Measurements from ENCODE around the gene PSMD9. TPM values are rescaled to one million over a fixed set of nuclear protein-coding genes. Genes with fewer than 3 reads are reported as not detected.
A peak's percentile ranks its signal among the peaks of the same experiment; 100 is the strongest.

The PSMD9 gene
- total and polyA plus RNA-seq, 2 experiments from 2014 or later: 110 to 132 TPM

DNA sequence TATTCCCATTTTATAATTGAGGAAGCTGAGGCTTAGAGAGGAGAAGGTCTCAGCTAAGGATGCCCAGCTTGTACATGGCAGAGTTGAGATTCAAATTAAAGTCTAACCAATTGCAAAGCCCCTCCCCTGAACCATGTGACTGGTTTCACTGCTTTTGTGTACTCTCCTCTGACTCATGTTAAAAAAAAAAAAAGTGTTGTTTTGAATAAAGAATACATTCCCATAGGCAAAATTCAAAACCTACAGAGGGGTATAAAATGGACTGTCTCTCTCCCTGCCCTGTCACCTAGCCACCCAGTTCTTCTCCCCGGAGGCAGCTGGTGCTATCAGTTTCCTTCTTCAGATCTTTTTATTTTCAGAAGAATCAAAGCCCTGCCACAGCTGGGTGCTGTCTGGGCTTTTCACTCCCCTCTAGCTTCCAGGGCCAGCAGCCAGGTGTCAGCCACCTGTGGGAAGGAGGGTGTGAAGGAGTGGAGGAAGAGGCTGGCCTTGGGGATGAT, 5.4 kb downstream of the PSMD9 start:
- Histone ChIP-seq H3K27ac (no peak overlapping the region), H3K4me1 (ENCODE audit: low read depth) (no peaks in the 10 kb centered on the region), H3K9me3 (ENCODE audit: low read depth) (no peaks in the 10 kb centered on the region), H3K4me3 (no peak overlapping the region), H3K27me3 (no peaks in the 10 kb centered on the region), H3K36me3 (peaks cover 7% of the 10 kb centered on the region)
- peak in 1 of 2 donors; percentile 72 for DNase-seq (ENCODE audit: low read depth in 1 of 2, low spot score in 1 of 2)
- TF ChIP-seq, protein P1, sequence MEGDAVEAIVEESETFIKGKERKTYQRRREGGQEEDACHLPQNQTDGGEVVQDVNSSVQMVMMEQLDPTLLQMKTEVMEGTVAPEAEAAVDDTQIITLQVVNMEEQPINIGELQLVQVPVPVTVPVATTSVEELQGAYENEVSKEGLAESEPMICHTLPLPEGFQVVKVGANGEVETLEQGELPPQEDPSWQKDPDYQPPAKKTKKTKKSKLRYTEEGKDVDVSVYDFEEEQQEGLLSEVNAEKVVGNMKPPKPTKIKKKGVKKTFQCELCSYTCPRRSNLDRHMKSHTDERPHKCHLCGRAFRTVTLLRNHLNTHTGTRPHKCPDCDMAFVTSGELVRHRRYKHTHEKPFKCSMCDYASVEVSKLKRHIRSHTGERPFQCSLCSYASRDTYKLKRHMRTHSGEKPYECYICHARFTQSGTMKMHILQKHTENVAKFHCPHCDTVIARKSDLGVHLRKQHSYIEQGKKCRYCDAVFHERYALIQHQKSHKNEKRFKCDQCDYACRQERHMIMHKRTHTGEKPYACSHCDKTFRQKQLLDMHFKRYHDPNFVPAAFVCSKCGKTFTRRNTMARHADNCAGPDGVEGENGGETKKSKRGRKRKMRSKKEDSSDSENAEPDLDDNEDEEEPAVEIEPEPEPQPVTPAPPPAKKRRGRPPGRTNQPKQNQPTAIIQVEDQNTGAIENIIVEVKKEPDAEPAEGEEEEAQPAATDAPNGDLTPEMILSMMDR (IDR thresholded peaks at IDR 0.05; ENCODE audit: low read depth, low read length): no peak

DNA sequence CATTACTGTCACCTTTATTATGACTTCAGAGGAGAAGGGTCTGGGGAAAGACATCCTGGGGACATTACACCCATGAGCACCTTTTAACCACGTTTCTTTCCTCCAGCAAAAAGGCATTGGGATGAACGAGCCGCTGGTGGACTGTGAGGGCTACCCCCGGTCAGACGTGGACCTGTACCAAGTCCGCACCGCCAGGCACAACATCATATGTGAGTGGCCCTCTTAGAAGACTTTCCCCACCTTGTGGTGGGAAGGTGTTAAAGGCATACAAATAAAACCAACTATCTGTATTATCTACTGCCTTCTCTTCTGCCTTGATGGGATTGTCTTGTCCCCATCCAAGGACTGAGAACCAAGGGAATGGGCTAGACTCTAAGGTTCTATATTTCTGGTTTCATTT, 6.0 kb downstream of the PSMD9 start:
- Histone ChIP-seq H3K4me1 (ENCODE audit: low read depth) (no peaks in the 10 kb centered on the region), H3K4me3 (no peak overlapping the region), H3K9me3 (ENCODE audit: low read depth) (no peaks in the 10 kb centered on the region), H3K27me3 (no peaks in the 10 kb centered on the region), H3K36me3 (peaks cover 10% of the 10 kb centered on the region), H3K27ac (no peak overlapping the region)
- TF ChIP-seq, protein P1 (IDR thresholded peaks at IDR 0.05; ENCODE audit: low read depth, low read length): peak; percentile 21
- peak; percentile 23 to 54 for DNase-seq (ENCODE audit: low read depth in 1 of 2, low spot score in 1 of 2)

DNA sequence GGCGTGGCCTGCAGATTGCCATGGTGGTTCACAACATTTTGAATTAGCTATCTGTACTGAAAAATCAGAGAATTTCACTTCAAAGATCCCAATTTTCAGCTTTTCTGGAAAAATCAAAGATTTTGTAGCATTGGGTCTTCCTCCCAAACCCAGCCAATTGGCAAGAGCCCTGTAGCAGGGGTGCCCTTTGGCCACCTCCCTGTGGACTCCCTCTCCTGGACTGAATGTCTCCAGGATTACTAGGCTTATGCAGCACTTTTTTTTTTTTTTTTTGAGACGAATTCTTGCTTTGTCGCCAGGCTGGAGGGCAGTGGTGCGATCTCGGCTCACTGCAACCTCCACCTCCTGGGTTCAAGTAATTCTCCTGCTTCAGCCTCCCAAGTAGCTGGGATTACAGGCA, 9.7 kb downstream of the PSMD9 start:
- Histone ChIP-seq H3K27me3 (no peaks in the 10 kb centered on the region), H3K4me1 (ENCODE audit: low read depth) (no peaks in the 10 kb centered on the region), H3K4me3 (no peak overlapping the region), H3K9me3 (ENCODE audit: low read depth) (no peaks in the 10 kb centered on the region), H3K36me3 (peaks cover 28% of the 10 kb centered on the region), H3K27ac (no peak overlapping the region)
- no peak for DNase-seq (ENCODE audit: low read depth in 1 of 2, low spot score in 1 of 2)
- TF ChIP-seq, protein P1 (IDR thresholded peaks at IDR 0.05; ENCODE audit: low read depth, low read length): no peak

DNA sequence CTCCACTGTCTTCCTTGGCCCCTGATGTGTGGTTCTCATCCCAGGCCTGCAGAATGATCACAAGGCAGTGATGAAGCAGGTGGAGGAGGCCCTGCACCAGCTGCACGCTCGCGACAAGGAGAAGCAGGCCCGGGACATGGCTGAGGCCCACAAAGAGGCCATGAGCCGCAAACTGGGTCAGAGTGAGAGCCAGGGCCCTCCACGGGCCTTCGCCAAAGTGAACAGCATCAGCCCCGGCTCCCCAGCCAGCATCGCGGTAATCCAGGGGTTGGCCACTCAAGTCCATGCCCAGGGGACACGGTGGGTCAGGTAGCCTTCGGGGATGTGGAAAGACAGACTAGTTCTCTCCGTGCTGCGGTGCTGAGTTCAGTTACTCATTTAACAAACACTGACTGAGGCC, 11.0 kb downstream of the PSMD9 start:
- no peak for DNase-seq (ENCODE audit: low read depth in 1 of 2, low spot score in 1 of 2)
- no peaks in the 10 kb centered on the region for H3K4me1 ChIP-seq (ENCODE audit: low read depth)
- no peak overlapping the region for H3K27ac ChIP-seq
- H3K27me3 ChIP-seq: no peaks in the 10 kb centered on the region
- no peak overlapping the region for H3K4me3 ChIP-seq
- no peaks in the 10 kb centered on the region for H3K9me3 ChIP-seq (ENCODE audit: low read depth)
- H3K36me3 ChIP-seq: peaks cover 29% of the 10 kb centered on the region
- TF ChIP-seq, protein P1 (IDR thresholded peaks at IDR 0.05; ENCODE audit: low read depth, low read length): no peak

DNA sequence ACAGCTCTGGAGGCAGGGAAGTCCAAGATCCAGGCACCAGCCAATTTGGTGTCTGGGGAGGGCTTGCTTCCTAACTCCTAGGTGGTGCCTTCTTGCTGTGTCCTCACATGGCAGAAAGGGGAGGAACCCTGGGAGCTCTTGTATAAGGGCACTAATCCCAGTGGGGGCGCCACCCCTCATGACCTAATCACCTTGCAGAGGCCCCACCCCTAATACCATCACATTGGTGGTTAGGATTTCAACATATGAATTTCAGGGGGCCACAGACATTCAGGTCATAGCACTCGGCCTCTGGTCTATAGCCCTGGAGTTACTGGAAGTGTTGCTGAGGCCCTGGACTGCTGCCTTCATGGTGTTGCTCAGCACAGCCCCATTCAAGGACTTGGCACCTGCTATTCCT, 14.6 kb downstream of the PSMD9 start:
- Histone ChIP-seq H3K27ac (no peak overlapping the region), H3K4me3 (no peak overlapping the region), H3K36me3 (peaks cover 22% of the 10 kb centered on the region), H3K9me3 (ENCODE audit: low read depth) (no peaks in the 10 kb centered on the region), H3K4me1 (ENCODE audit: low read depth) (no peaks in the 10 kb centered on the region), H3K27me3 (no peaks in the 10 kb centered on the region)
- no peak for DNase-seq (ENCODE audit: low read depth in 1 of 2, low spot score in 1 of 2)
- TF ChIP-seq, protein P1 (IDR thresholded peaks at IDR 0.05; ENCODE audit: low read depth, low read length): no peak

DNA sequence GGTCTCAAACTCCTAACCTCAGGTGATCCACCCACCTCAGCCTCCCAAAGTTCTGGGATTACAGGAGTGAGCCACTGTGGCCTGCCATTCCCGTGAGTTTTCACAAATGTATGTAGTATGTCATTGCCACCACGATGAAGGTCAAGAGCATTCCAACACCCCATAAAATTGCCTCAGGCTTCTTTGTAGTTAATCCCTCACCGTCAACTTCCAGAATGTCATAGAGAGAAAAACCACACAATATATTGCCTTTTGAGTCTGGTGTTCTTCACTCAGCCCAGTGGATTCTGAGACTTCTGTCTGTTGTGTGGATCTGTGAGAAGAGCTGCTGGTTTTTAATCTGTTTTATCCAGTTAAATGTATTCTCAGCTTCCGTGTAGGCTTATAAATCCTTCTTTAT, 17.2 kb downstream of the PSMD9 start:
- TF ChIP-seq, protein P1 (IDR thresholded peaks at IDR 0.05; ENCODE audit: low read depth, low read length): no peak

More for the DNA sequence above, 17.2 kb downstream of the PSMD9 start:
- Histone ChIP-seq H3K9me3 (ENCODE audit: low read depth) (no peaks in the 10 kb centered on the region), H3K4me1 (ENCODE audit: low read depth) (no peaks in the 10 kb centered on the region), H3K36me3 (peaks cover 12% of the 10 kb centered on the region), H3K27me3 (no peaks in the 10 kb centered on the region), H3K27ac (no peak overlapping the region), H3K4me3 (no peak overlapping the region)
- no peak for DNase-seq (ENCODE audit: low read depth in 1 of 2, low spot score in 1 of 2)
